H9 (cell line): ENCODE data around the gene ACVR1C. TPM values are rescaled to one million over a fixed set of nuclear protein-coding genes. Genes with fewer than 3 reads are reported as not detected.

ENCODE experiments used
- DNase-seq: peaks from one replicate; pipeline ENCODE4 v3.0.0-alpha.2; 2017
- H2AFZ ChIP-seq: one replicate; pipeline ENCODE4 v1.6.1; 2013; ENCODE audit warnings: mild to moderate bottlenecking, low read length, control low read depth, moderate library complexity
- H2AK5ac ChIP-seq: 2 replicates; pipeline ENCODE4 v1.6.1; 2013; ENCODE audit warnings: low read length, control low read depth, mixed read lengths; ENCODE audit not compliant: insufficient read length
- H2BK120ac ChIP-seq: one replicate; pipeline ENCODE4 v1.6.1; 2013; ENCODE audit warnings: low read depth, mild to moderate bottlenecking, low read length, control low read depth, inconsistent platforms; ENCODE audit not compliant: poor library complexity, severe bottlenecking
- H2BK12ac ChIP-seq: 2 replicates; pipeline ENCODE4 v1.6.1; 2013; ENCODE audit warnings: low read length, control low read depth, mixed read lengths, low read depth; ENCODE audit not compliant: insufficient read length
- H2BK15ac ChIP-seq: 2 replicates; pipeline ENCODE4 v1.6.1; 2013; ENCODE audit warnings: low read depth, low read length, control low read depth
- H2BK20ac ChIP-seq: one replicate; pipeline ENCODE4 v1.6.1; 2013; ENCODE audit warnings: low read depth, mild to moderate bottlenecking, low read length, control low read depth, inconsistent platforms; ENCODE audit not compliant: poor library complexity, severe bottlenecking
- H2BK5ac ChIP-seq: 2 replicates; pipeline ENCODE4 v1.6.1; 2013; ENCODE audit warnings: low read length, control low read depth, mixed read lengths; ENCODE audit not compliant: insufficient read length
- H3K14ac ChIP-seq: 2 replicates; pipeline ENCODE4 v1.6.1; 2013; ENCODE audit warnings: low read length, control low read depth; ENCODE audit not compliant: insufficient read depth
- H3K18ac ChIP-seq: 2 replicates; pipeline ENCODE4 v1.6.1; 2013; ENCODE audit warnings: low read depth, mild to moderate bottlenecking, mixed read lengths, low read length, control low read depth; ENCODE audit not compliant: insufficient read length
- H3K23ac ChIP-seq: 2 replicates; pipeline ENCODE4 v1.6.1; 2013; ENCODE audit warnings: low read length, control low read depth, mixed read lengths, low read depth; ENCODE audit not compliant: insufficient read length
- H3K23me2 ChIP-seq: 2 replicates; pipeline ENCODE4 v1.6.1; 2013; ENCODE audit warnings: low read depth, mild to moderate bottlenecking, mixed read lengths, low read length, control low read depth; ENCODE audit not compliant: insufficient read length, poor library complexity, severe bottlenecking
- H3K27ac ChIP-seq: 2 replicates; pipeline ENCODE4 v1.5.1; 2013; ENCODE audit warnings: low read length, control low read depth, mixed read lengths, low read depth; ENCODE audit not compliant: insufficient read length
- H3K27me3 ChIP-seq: 2 replicates; pipeline ENCODE4 v1.6.1; 2013; ENCODE audit warnings: low read length, control low read depth, inconsistent platforms; ENCODE audit not compliant: insufficient read depth
- H3K4ac ChIP-seq: 2 replicates; pipeline ENCODE4 v1.6.1; 2013; ENCODE audit warnings: low read depth, mild to moderate bottlenecking, control low read depth, inconsistent platforms, low read length, moderate library complexity
- H3K4me1 ChIP-seq: 2 replicates; pipeline ENCODE4 v1.6.1; 2013; ENCODE audit warnings: low read length, control low read depth, inconsistent platforms; ENCODE audit not compliant: insufficient read depth
- H3K4me2 ChIP-seq: 2 replicates; pipeline ENCODE4 v1.6.1; 2013; ENCODE audit warnings: low read length, control low read depth, mixed read lengths; ENCODE audit not compliant: insufficient read length, insufficient read depth
- H3K56ac ChIP-seq: 2 replicates; pipeline ENCODE4 v1.6.1; 2013; ENCODE audit warnings: low read depth, mild to moderate bottlenecking, mixed read lengths, low read length, control low read depth; ENCODE audit not compliant: insufficient read length
- H3K79me1 ChIP-seq: 2 replicates; pipeline ENCODE4 v1.6.1; 2013; ENCODE audit warnings: low read depth, mild to moderate bottlenecking, moderate library complexity, low read length, control low read depth, inconsistent platforms; ENCODE audit not compliant: insufficient read depth, poor library complexity, severe bottlenecking
- H3K79me2 ChIP-seq: 2 replicates; pipeline ENCODE4 v1.6.1; 2013; ENCODE audit warnings: low read length, control low read depth, inconsistent platforms; ENCODE audit not compliant: insufficient read depth
- H3K9ac ChIP-seq: 2 replicates; pipeline ENCODE4 v1.6.1; 2013; ENCODE audit warnings: low read length, control low read depth, mixed read lengths; ENCODE audit not compliant: insufficient read length; ENCODE audit errors: extremely low read depth
- H3K9me3 ChIP-seq: one replicate; pipeline ENCODE4 v1.6.1; 2013; ENCODE audit warnings: low read depth, low read length, inconsistent platforms; ENCODE audit not compliant: control insufficient read depth
- H3T11ph ChIP-seq: one replicate; pipeline ENCODE4 v1.6.1; 2013; ENCODE audit warnings: mild to moderate bottlenecking, low read length, control low read depth, inconsistent platforms
- H4K20me1 ChIP-seq: one replicate; pipeline ENCODE4 v1.6.1; 2013; ENCODE audit not compliant: control insufficient read depth, insufficient read length, insufficient read depth
- H4K5ac ChIP-seq: 2 replicates; pipeline ENCODE4 v1.6.1; 2013; ENCODE audit warnings: low read depth, mild to moderate bottlenecking, mixed read lengths, low read length, control low read depth; ENCODE audit not compliant: insufficient read length
- H4K8ac ChIP-seq: replicated peaks from 2 replicates; pipeline ENCODE4 v1.6.1; 2013; ENCODE audit warnings: low read length, control low read depth, mixed read lengths, low read depth; ENCODE audit not compliant: insufficient read length
- H4K91ac ChIP-seq: 2 replicates; pipeline ENCODE4 v1.6.1; 2013; ENCODE audit warnings: low read depth, mild to moderate bottlenecking, moderate library complexity, mixed read lengths, low read length, control low read depth; ENCODE audit not compliant: insufficient read length
- H3K27ac Mint-ChIP-seq, 3 experiments: 2 replicates in 2 of 3; 3 replicates in 1 of 3; pipeline ENCODE4 v1.8.0; 2020 to 2021; ENCODE audit warnings: mixed read lengths in 3 of 3, mild to moderate bottlenecking in 1 of 3, moderate library complexity in 1 of 3
- H3K27me3 Mint-ChIP-seq: 2 replicates; pipeline ENCODE4 v1.8.0; 2021; ENCODE audit warnings: low read depth, mild to moderate bottlenecking, moderate library complexity, mixed read lengths
- H3K36me3 Mint-ChIP-seq, 3 experiments: 2 replicates in 2 of 3; 3 replicates in 1 of 3; pipeline ENCODE4 v1.8.0; 2020 to 2021; ENCODE audit warnings: low read depth in 3 of 3, mixed read lengths in 3 of 3; ENCODE audit not compliant: insufficient read depth in 1 of 3
- H3K4me1 Mint-ChIP-seq, 2 experiments: 2 replicates each; pipeline ENCODE4 v1.8.0; 2020; ENCODE audit warnings: mixed read lengths in 2 of 2
- H3K4me3 Mint-ChIP-seq, 2 experiments: 2 replicates in 1 of 2; 3 replicates in 1 of 2; pipeline ENCODE4 v1.8.0; 2020 to 2021; ENCODE audit warnings: mild to moderate bottlenecking in 2 of 2, mixed read lengths in 2 of 2, moderate library complexity in 1 of 2
- H3K9me3 Mint-ChIP-seq, 2 experiments: 2 replicates in 1 of 2; 3 replicates in 1 of 2; pipeline ENCODE4 v1.8.0; 2020; ENCODE audit warnings: mild to moderate bottlenecking in 2 of 2, mixed read lengths in 2 of 2, moderate library complexity in 1 of 2
- CTCF ChIP-seq: fragments of 200-600 bp; sonication (generic); conservative IDR thresholded peaks from 3 replicates; pipeline ENCODE4 v1.8.0; 2021; ENCODE audit warnings: antibody characterized with exemption, mild to moderate bottlenecking
- WGBS: extraction: QIAGEN DNeasy Blood & Tissue Kit; methylation state at CpG from one replicate; pipeline ENCODE4 v1.1.7; 2013; ENCODE audit warnings: missing lambda C conversion rate, low lambda C conversion rate, mixed read lengths; ENCODE audit not compliant: insufficient read length; ENCODE audit errors: extremely low coverage; 5-methylcytosine and 5-hydroxymethylcytosine counted together
- total RNA-seq: library from RNA; stranded (reverse); gene quantifications from 2 replicates; pipeline ENCODE4 v1.2.1, GENCODE V29; 2021

The ACVR1C gene
- total RNA-seq, 1 experiment from 2014 or later = 0.81 TPM

DNA sequence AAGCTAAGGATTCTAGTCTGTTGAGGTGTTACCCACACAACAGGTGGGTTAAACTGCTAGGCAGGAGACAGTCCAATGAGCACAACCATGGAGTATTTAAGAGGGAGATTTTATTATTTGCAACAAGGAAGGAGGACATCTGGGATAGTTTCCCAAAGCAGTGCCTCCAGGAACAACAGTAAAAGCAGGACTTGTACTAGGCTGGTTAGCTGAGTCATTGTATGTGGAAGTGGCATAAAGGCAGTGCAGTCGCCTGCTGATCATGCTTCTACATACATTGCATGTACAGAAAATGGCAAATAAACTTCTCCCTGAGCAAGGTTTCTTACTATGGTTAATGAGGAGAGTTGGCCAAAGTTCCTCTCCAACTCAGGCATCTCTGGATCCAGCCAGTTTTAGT lies 138.7 kb downstream of the ACVR1C start:
- H2BK5ac ChIP-seq = no peak overlapping the region
- no peak overlapping the region for H3K18ac ChIP-seq
- H4K91ac ChIP-seq = no peak overlapping the region
- H2BK20ac ChIP-seq = no peak overlapping the region
- no peak for DNase-seq
- Mint-ChIP-seq H3K4me3 (no peak overlapping the region), H3K27ac (no peak overlapping the region), H3K4me1 (peaks cover 4 to 7% of the 10 kb centered on the region in 2 experiments; a peak in 3 of 4 replicates), H3K27me3 (no peaks in the 10 kb centered on the region), H3K36me3 (no peaks in the 10 kb centered on the region), H3K9me3 (no peaks in the 10 kb centered on the region)
- H4K20me1 ChIP-seq = no peaks in the 10 kb centered on the region
- no peak overlapping the region for H2BK12ac ChIP-seq
- H4K8ac ChIP-seq = no peak overlapping the region
- H2AFZ ChIP-seq = no peak overlapping the region
- H3K23ac ChIP-seq = no peak overlapping the region
- H2AK5ac ChIP-seq = no peak overlapping the region
- H3K56ac ChIP-seq = no peak overlapping the region
- H3K9ac ChIP-seq = no peak overlapping the region
- no peak overlapping the region for H3K27ac ChIP-seq
- no peaks in the 10 kb centered on the region for H3K4me1 ChIP-seq
- no peak overlapping the region for H4K5ac ChIP-seq
- no peaks in the 10 kb centered on the region for H3K9me3 ChIP-seq
- no peaks in the 10 kb centered on the region for H3K23me2 ChIP-seq
- no peak overlapping the region for H3T11ph ChIP-seq
- H3K4ac ChIP-seq = no peak overlapping the region
- H3K27me3 ChIP-seq = no peaks in the 10 kb centered on the region
- H3K79me1 ChIP-seq = no peaks in the 10 kb centered on the region
- H2BK120ac ChIP-seq = no peak overlapping the region
- no peak overlapping the region for H2BK15ac ChIP-seq
- no peaks in the 10 kb centered on the region for H3K79me2 ChIP-seq
- no peak overlapping the region for H3K14ac ChIP-seq
- H3K4me2 ChIP-seq = no peak overlapping the region
- TF ChIP-seq CTCF = no peak
- WGBS = no CpG with 5 or more reads among the region's 1 CpG
